GM23338 (cell line): ENCODE results near the gene ITIH5. TPM values are rescaled to one million over a fixed set of nuclear protein-coding genes. Genes with fewer than 3 reads are reported as not detected.

Source experiments
- ETS1 ChIP-seq: IDR thresholded peaks from 2 replicates; pipeline ENCODE4 v1.6.1; 2016; ENCODE audit warnings: antibody characterized with exemption
- JUNB ChIP-seq: IDR thresholded peaks from one replicate; pipeline ENCODE4 v1.6.1; 2016; ENCODE audit warnings: antibody characterized with exemption; ENCODE audit not compliant: unreplicated experiment
- NANOG ChIP-seq: IDR thresholded peaks from 2 replicates; pipeline ENCODE4 v1.6.1; 2016; ENCODE audit warnings: antibody characterized with exemption, borderline replicate concordance
- REST ChIP-seq: IDR thresholded peaks from one replicate; pipeline ENCODE4 v1.6.1; 2018; ENCODE audit warnings: antibody characterized with exemption; ENCODE audit not compliant: unreplicated experiment
- ZNF331 ChIP-seq: fragments of 250-450 bp; sonication (Bioruptor Pico); IDR thresholded peaks from 2 replicates; pipeline ENCODE4 v1.5.0; 2020; ENCODE audit warnings: low read depth, mild to moderate bottlenecking, moderate library complexity
- ZNF462 ChIP-seq: fragments of 250-450 bp; sonication (Bioruptor Pico); IDR thresholded peaks from 2 replicates; pipeline ENCODE4 v1.5.0; 2020; ENCODE audit warnings: mild to moderate bottlenecking, moderate library complexity
- polyA plus RNA-seq: library from polyadenylated mRNA; unstranded; fragments of >200 nt; fragmentation: Nextera tagmentation; extraction: Ambion mirVana; gene quantifications from 2 replicates; pipeline ENCODE4 v1.2.1, GENCODE V29; 2016
- total RNA-seq: library from RNA; depleted of rRNA; stranded (reverse); fragments of >200 nt; shearing (Covaris generic); gene quantifications from 2 replicates; pipeline ENCODE4 v1.2.3, GENCODE V29; 2014

The ITIH5 gene
- total and polyA plus RNA-seq, 2 experiments from 2014 or later = 0.99 to 2.2 TPM

- TF ChIP-seq ZNF462 (CRISPR knock-in tag) (no peak), ZNF331 (no peak), ETS1 (no peak), REST (no peak), NANOG (no peak), JUNB (no peak)
Measured at GRCh38 chr10:7559386-7559785, 107.4 kb downstream of the ITIH5 start (continued).
